ENCODE measurements around the gene TFDP1.
"Not testable (repeated sequence)": the region's sequence is repeated elsewhere in the genome, so short reads cannot be mapped to it uniquely, and the experiment has no call there.

TFDP1 gene

GRCh38 chr13:113617961-113618360 lies 33.4 kb downstream of the TFDP1 start:
- Histone ChIP-seq H3K4me2 (ENCODE audit: low read depth, low read length, poor library complexity, severe bottlenecking) (no peak overlapping the region), H3K9me3 (ENCODE audit: insufficient read depth, low read length) (no peaks in the 10 kb centered on the region), H3K9me2 (replicated peaks; ENCODE audit: insufficient read depth, low read length) (no peaks in the 10 kb centered on the region), H3K36me3 (ENCODE audit: low read length) (peaks cover 13% of the 10 kb centered on the region), H3K4me3 (ENCODE audit: insufficient read depth, low read length, poor library complexity, severe bottlenecking) (no peak overlapping the region), H2AFZ (ENCODE audit: low read depth, low read length, severe bottlenecking) (no peak overlapping the region), H3K27me3 (ENCODE audit: low read length) (no peaks in the 10 kb centered on the region), H3K27ac (ENCODE audit: low read depth, low read length) (no peak overlapping the region), H4K20me1 (ENCODE audit: low read depth, low read length) (peaks cover 28% of the 10 kb centered on the region), H3F3A (ENCODE audit: insufficient read depth) (no peaks in the 10 kb centered on the region), H3K79me2 (ENCODE audit: insufficient read depth, low read length) (peaks cover 89% of the 10 kb centered on the region), H3K9ac (ENCODE audit: low read length) (no peak overlapping the region)
- TF ChIP-seq EZH2phosphoT487 (conservative IDR thresholded peaks at IDR 0.05; ENCODE audit: low read length) = no peak

- peaks cover 25% of the 10 kb centered on the region for H4K20me1 ChIP-seq (ENCODE audit: low read depth, low read length)
- no peak overlapping the region for H3K9ac ChIP-seq (ENCODE audit: low read length)
- H3K79me2 ChIP-seq (ENCODE audit: insufficient read depth, low read length) = peaks cover 87% of the 10 kb centered on the region
- no peak overlapping the region for H3K4me2 ChIP-seq (ENCODE audit: low read depth, low read length, poor library complexity, severe bottlenecking)
- H3F3A ChIP-seq (ENCODE audit: insufficient read depth) = no peaks in the 10 kb centered on the region
- no peaks in the 10 kb centered on the region for H3K9me2 ChIP-seq (replicated peaks; ENCODE audit: insufficient read depth, low read length)
- TF ChIP-seq EZH2phosphoT487 (conservative IDR thresholded peaks at IDR 0.05; ENCODE audit: low read length) = no peak
- no peak for TF ChIP-seq CTCF (IDR thresholded peaks at IDR 0.05; ENCODE audit: insufficient read depth, low read length, poor library complexity, severe bottlenecking)
- peaks cover 13% of the 10 kb centered on the region for H3K36me3 ChIP-seq (ENCODE audit: low read length)
- H2AFZ ChIP-seq (ENCODE audit: low read depth, low read length, severe bottlenecking) = no peak overlapping the region
- H3K27ac ChIP-seq (ENCODE audit: low read depth, low read length) = no peak overlapping the region
- no peaks in the 10 kb centered on the region for H3K27me3 ChIP-seq (ENCODE audit: low read length)
- H3K4me3 ChIP-seq (ENCODE audit: insufficient read depth, low read length, poor library complexity, severe bottlenecking) = no peak overlapping the region
- no peaks in the 10 kb centered on the region for H3K9me3 ChIP-seq (ENCODE audit: insufficient read depth, low read length)
Measured at GRCh38 chr13:113618455-113618854, 33.9 kb downstream of the TFDP1 start.

GRCh38 chr13:113620036-113620796 lies 35.7 kb downstream of the TFDP1 start:
- H2AFZ ChIP-seq (ENCODE audit: low read depth, low read length, severe bottlenecking) = no peak overlapping the region
- no peaks in the 10 kb centered on the region for H3K27me3 ChIP-seq (ENCODE audit: low read length)
- no peak overlapping the region for H3K9ac ChIP-seq (ENCODE audit: low read length)
- peaks cover 83% of the 10 kb centered on the region for H3K79me2 ChIP-seq (ENCODE audit: insufficient read depth, low read length)
- H3K36me3 ChIP-seq (ENCODE audit: low read length) = peaks cover 17% of the 10 kb centered on the region
- no peak overlapping the region for H3K27ac ChIP-seq (ENCODE audit: low read depth, low read length)
- peaks cover 16% of the 10 kb centered on the region for H4K20me1 ChIP-seq (ENCODE audit: low read depth, low read length)
- H3K9me2 ChIP-seq (replicated peaks; ENCODE audit: insufficient read depth, low read length) = no peaks in the 10 kb centered on the region
- H3F3A ChIP-seq (ENCODE audit: insufficient read depth) = no peaks in the 10 kb centered on the region
- TF ChIP-seq CTCF (IDR thresholded peaks at IDR 0.05; ENCODE audit: insufficient read depth, low read length, poor library complexity, severe bottlenecking) (no peak), EZH2phosphoT487 (conservative IDR thresholded peaks at IDR 0.05; ENCODE audit: low read length) (no peak)
- no peaks in the 10 kb centered on the region for H3K9me3 ChIP-seq (ENCODE audit: insufficient read depth, low read length)
- H3K4me2 ChIP-seq (ENCODE audit: low read depth, low read length, poor library complexity, severe bottlenecking) = no peak overlapping the region
- H3K4me3 ChIP-seq (ENCODE audit: insufficient read depth, low read length, poor library complexity, severe bottlenecking) = no peak overlapping the region

- Histone ChIP-seq H3K79me2 (ENCODE audit: insufficient read depth, low read length) (peaks cover 81% of the 10 kb centered on the region), H3K9me2 (replicated peaks; ENCODE audit: insufficient read depth, low read length) (no peaks in the 10 kb centered on the region), H3K27me3 (ENCODE audit: low read length) (no peaks in the 10 kb centered on the region), H3K9ac (ENCODE audit: low read length) (no peak overlapping the region), H3K4me2 (ENCODE audit: low read depth, low read length, poor library complexity, severe bottlenecking) (no peak overlapping the region), H3F3A (ENCODE audit: insufficient read depth) (no peaks in the 10 kb centered on the region), H2AFZ (ENCODE audit: low read depth, low read length, severe bottlenecking) (no peak overlapping the region), H3K4me3 (ENCODE audit: insufficient read depth, low read length, poor library complexity, severe bottlenecking) (no peak overlapping the region), H3K27ac (ENCODE audit: low read depth, low read length) (no peak overlapping the region), H3K9me3 (ENCODE audit: insufficient read depth, low read length) (no peaks in the 10 kb centered on the region), H4K20me1 (ENCODE audit: low read depth, low read length) (peaks cover 13% of the 10 kb centered on the region), H3K36me3 (ENCODE audit: low read length) (peaks cover 17% of the 10 kb centered on the region)
- no peak for TF ChIP-seq EZH2phosphoT487 (conservative IDR thresholded peaks at IDR 0.05; ENCODE audit: low read length)
Measured at GRCh38 chr13:113621046-113621445, 36.5 kb downstream of the TFDP1 start.

GRCh38 chr13:113621498-113621897 lies 36.9 kb downstream of the TFDP1 start:
- H3K27ac ChIP-seq (ENCODE audit: low read depth, low read length); H3K4me2 ChIP-seq (ENCODE audit: low read depth, low read length, poor library complexity, severe bottlenecking); H3K27me3 ChIP-seq (ENCODE audit: low read length); H3K4me3 ChIP-seq (ENCODE audit: insufficient read depth, low read length, poor library complexity, severe bottlenecking); H2AFZ ChIP-seq (ENCODE audit: low read depth, low read length, severe bottlenecking); H3K9ac ChIP-seq (ENCODE audit: low read length); H3K9me2 ChIP-seq (replicated peaks; ENCODE audit: insufficient read depth, low read length); H3K9me3 ChIP-seq (ENCODE audit: insufficient read depth, low read length); H3F3A ChIP-seq (ENCODE audit: insufficient read depth): not testable (repeated sequence)
- H3K79me2 ChIP-seq (ENCODE audit: insufficient read depth, low read length) = peaks cover 81% of the 10 kb centered on the region
- H4K20me1 ChIP-seq (ENCODE audit: low read depth, low read length) = peaks cover 14% of the 10 kb centered on the region
- peaks cover 16% of the 10 kb centered on the region for H3K36me3 ChIP-seq (ENCODE audit: low read length)

GRCh38 chr13:113621986-113622550 lies 37.5 kb downstream of the TFDP1 start:
- H3K79me2 ChIP-seq (ENCODE audit: insufficient read depth, low read length) = peaks cover 81% of the 10 kb centered on the region
- peaks cover 15% of the 10 kb centered on the region; the same call in 1 of the 2 replicates for H3K36me3 ChIP-seq (ENCODE audit: low read length)

More at GRCh38 chr13:113621986-113622550, 37.5 kb downstream of the TFDP1 start:
- not testable (repeated sequence) for H3K4me2 ChIP-seq (ENCODE audit: low read depth, low read length, poor library complexity, severe bottlenecking); H3K9me2 ChIP-seq (replicated peaks; ENCODE audit: insufficient read depth, low read length); H2AFZ ChIP-seq (ENCODE audit: low read depth, low read length, severe bottlenecking); H3K27me3 ChIP-seq (ENCODE audit: low read length); H3K4me3 ChIP-seq (ENCODE audit: insufficient read depth, low read length, poor library complexity, severe bottlenecking); H3K9me3 ChIP-seq (ENCODE audit: insufficient read depth, low read length); H3K9ac ChIP-seq (ENCODE audit: low read length); H3K27ac ChIP-seq (ENCODE audit: low read depth, low read length); H3F3A ChIP-seq (ENCODE audit: insufficient read depth)
- peaks cover 13% of the 10 kb centered on the region for H4K20me1 ChIP-seq (ENCODE audit: low read depth, low read length)
